ENCODE data around the gene CRB2.

DNA sequence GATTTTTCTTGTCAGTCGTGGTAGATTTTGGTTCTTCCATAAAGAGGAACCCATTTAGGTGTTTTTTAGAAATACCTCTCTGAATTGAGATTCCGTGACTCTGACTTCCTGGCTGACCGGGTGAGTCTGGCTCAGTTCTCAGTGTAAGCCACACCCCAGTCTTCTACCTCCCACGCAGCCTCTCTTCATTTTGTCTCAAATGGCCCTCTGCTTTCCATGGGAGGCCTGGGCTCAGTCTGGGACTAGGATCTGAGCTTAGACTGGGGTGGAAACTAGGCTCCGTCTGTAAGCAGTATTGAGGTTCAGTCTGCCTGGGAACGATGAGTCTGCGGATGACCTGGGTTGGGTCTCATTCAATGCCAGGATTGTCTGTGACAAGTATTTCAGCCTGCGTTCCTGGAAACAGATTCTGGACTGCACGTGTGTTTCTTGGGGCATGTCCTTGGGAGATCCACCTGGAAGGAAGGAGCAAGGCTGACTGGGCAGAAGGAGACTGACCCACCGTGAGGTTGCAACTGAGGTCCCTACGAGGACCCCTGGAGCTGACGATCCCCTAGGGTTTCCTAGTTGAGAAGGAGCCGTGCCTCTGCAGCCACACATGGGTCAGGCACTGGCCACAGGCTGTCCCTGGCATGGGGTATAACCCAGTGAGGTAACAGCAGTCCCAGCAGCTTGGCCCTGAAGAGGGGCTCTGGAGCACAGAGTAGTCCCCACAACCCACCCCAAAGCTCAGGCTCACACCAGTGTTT lies 12.4 kb upstream of the CRB2 start:
- TF ChIP-seq RFX5 (IDR thresholded peaks at IDR 0.05; ENCODE audit: low read depth, low read length) (no peak), POLR2A (IDR thresholded peaks at IDR 0.05; ENCODE audit: low read depth, low read length) (no peak), MXI1 (IDR thresholded peaks at IDR 0.05; ENCODE audit: borderline replicate concordance, low read depth, low read length) (no peak), RCOR1 (IDR thresholded peaks at IDR 0.05; ENCODE audit: insufficient replicate concordance, low read length) (no peak), USF2 (IDR thresholded peaks at IDR 0.05; ENCODE audit: low read depth, low read length) (no peak), RAD21 (IDR thresholded peaks at IDR 0.05; ENCODE audit: low read length) (no peak), SMC3 (IDR thresholded peaks at IDR 0.05; ENCODE audit: low read depth, low read length) (no peak)
- TF ChIP-seq, protein P1, sequence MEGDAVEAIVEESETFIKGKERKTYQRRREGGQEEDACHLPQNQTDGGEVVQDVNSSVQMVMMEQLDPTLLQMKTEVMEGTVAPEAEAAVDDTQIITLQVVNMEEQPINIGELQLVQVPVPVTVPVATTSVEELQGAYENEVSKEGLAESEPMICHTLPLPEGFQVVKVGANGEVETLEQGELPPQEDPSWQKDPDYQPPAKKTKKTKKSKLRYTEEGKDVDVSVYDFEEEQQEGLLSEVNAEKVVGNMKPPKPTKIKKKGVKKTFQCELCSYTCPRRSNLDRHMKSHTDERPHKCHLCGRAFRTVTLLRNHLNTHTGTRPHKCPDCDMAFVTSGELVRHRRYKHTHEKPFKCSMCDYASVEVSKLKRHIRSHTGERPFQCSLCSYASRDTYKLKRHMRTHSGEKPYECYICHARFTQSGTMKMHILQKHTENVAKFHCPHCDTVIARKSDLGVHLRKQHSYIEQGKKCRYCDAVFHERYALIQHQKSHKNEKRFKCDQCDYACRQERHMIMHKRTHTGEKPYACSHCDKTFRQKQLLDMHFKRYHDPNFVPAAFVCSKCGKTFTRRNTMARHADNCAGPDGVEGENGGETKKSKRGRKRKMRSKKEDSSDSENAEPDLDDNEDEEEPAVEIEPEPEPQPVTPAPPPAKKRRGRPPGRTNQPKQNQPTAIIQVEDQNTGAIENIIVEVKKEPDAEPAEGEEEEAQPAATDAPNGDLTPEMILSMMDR (conservative IDR thresholded peaks at IDR 0.05; ENCODE audit: low read depth, low read length): no peak

All from IMR-90 (cell line).